HEK293 (cell line): ENCODE measurements around the gene BRD1.

ENCODE experiments used
- EGR2 ChIP-seq: fragments of 450-650 bp; formaldehyde crosslinking; IDR thresholded peaks from 2 replicates; pipeline ENCODE4 v1.5.1; 2016; ENCODE audit warnings: low read depth, missing biosample characterization, missing genetic modification characterization
- GLI4 ChIP-seq: fragments of 450-650 bp; formaldehyde crosslinking; IDR thresholded peaks from 2 replicates; pipeline ENCODE4 v1.5.1; 2016; ENCODE audit warnings: missing biosample characterization, missing genetic modification characterization
- GLIS1 ChIP-seq: fragments of 450-650 bp; formaldehyde crosslinking; IDR thresholded peaks from 2 replicates; pipeline ENCODE4 v1.5.1; 2016; ENCODE audit warnings: missing biosample characterization, missing genetic modification characterization
- HOXD13 ChIP-seq: sonication (generic); formaldehyde crosslinking; IDR thresholded peaks from 2 replicates; pipeline ENCODE4 v1.8.0; 2022; ENCODE audit warnings: missing genetic modification reagents, borderline replicate concordance
- KLF1 ChIP-seq: fragments of 450-650 bp; formaldehyde crosslinking; IDR thresholded peaks from 2 replicates; pipeline ENCODE4 v1.5.1; 2016; ENCODE audit warnings: missing biosample characterization, missing genetic modification characterization
- KLF7 ChIP-seq: fragments of 450-650 bp; formaldehyde crosslinking; IDR thresholded peaks from 2 replicates; pipeline ENCODE4 v1.5.1; 2016; ENCODE audit warnings: missing biosample characterization, missing genetic modification characterization, borderline replicate concordance
- MYNN ChIP-seq: fragments of 450-650 bp; formaldehyde crosslinking; IDR thresholded peaks from 2 replicates; pipeline ENCODE4 v1.5.1; 2016; ENCODE audit warnings: missing biosample characterization, missing genetic modification characterization, borderline replicate concordance
- SCRT2 ChIP-seq: fragments of 450-650 bp; formaldehyde crosslinking; IDR thresholded peaks from 2 replicates; pipeline ENCODE4 v1.5.1; 2016; ENCODE audit warnings: missing biosample characterization, missing genetic modification characterization
- SETDB1 ChIP-seq: IDR thresholded peaks from one replicate; pipeline ENCODE4 v1.6.1; 2017; ENCODE audit warnings: mild to moderate bottlenecking, low read length, moderate library complexity, mixed read lengths; ENCODE audit not compliant: insufficient read length
- SP3 ChIP-seq: fragments of 450-650 bp; formaldehyde crosslinking; IDR thresholded peaks from 2 replicates; pipeline ENCODE4 v1.5.1; 2016; ENCODE audit warnings: missing biosample characterization, missing genetic modification characterization
- YY1 ChIP-seq: fragments of 450-650 bp; formaldehyde crosslinking; IDR thresholded peaks from 2 replicates; pipeline ENCODE4 v1.5.1; 2018; ENCODE audit warnings: missing biosample characterization, missing genetic modification characterization
- ZBTB21 ChIP-seq: fragments of 450-650 bp; formaldehyde crosslinking; IDR thresholded peaks from 2 replicates; pipeline ENCODE4 v1.5.1; 2017; ENCODE audit warnings: missing biosample characterization, missing genetic modification characterization
- ZNF10 ChIP-seq: fragments of 450-650 bp; formaldehyde crosslinking; IDR thresholded peaks from 2 replicates; pipeline ENCODE4 v1.5.1; 2017; ENCODE audit warnings: missing biosample characterization, missing genetic modification characterization
- ZNF112 ChIP-seq: fragments of 450-650 bp; formaldehyde crosslinking; IDR thresholded peaks from 2 replicates; pipeline ENCODE4 v1.5.0; 2017; ENCODE audit warnings: missing biosample characterization, missing genetic modification characterization
- ZNF140 ChIP-seq: fragments of 450-650 bp; formaldehyde crosslinking; IDR thresholded peaks from 2 replicates; pipeline ENCODE4 v1.5.1; 2016; ENCODE audit warnings: missing biosample characterization, missing genetic modification characterization
- ZNF157 ChIP-seq: fragments of 450-650 bp; formaldehyde crosslinking; IDR thresholded peaks from 2 replicates; pipeline ENCODE4 v1.5.1; 2016; ENCODE audit warnings: missing biosample characterization, missing genetic modification characterization
- ZNF16 ChIP-seq: fragments of 450-650 bp; formaldehyde crosslinking; IDR thresholded peaks from 2 replicates; pipeline ENCODE4 v1.5.1; 2016; ENCODE audit warnings: low read depth, missing biosample characterization, missing genetic modification characterization
- ZNF2 ChIP-seq: fragments of 450-650 bp; formaldehyde crosslinking; IDR thresholded peaks from 2 replicates; pipeline ENCODE4 v1.5.1; 2016; ENCODE audit warnings: missing biosample characterization, missing genetic modification characterization
- ZNF23 ChIP-seq: fragments of 450-650 bp; formaldehyde crosslinking; IDR thresholded peaks from 2 replicates; pipeline ENCODE4 v1.5.1; 2016; ENCODE audit warnings: missing biosample characterization, missing genetic modification characterization, borderline replicate concordance
- ZNF239 ChIP-seq: fragments of 450-650 bp; formaldehyde crosslinking; IDR thresholded peaks from 2 replicates; pipeline ENCODE4 v1.5.1; 2016; ENCODE audit warnings: missing biosample characterization, missing genetic modification characterization
- ZNF274 ChIP-seq, 2 experiments: fragments of 200-500 bp in 1 of 2; fragments of 450-650 bp in 1 of 2; sonication (Bioruptor generic) in 1 of 2; formaldehyde crosslinking in 1 of 2; IDR thresholded peaks; 2 replicates each; pipeline versions ENCODE4 v1.5.1 to v1.6.1; 2014 to 2016; ENCODE audit warnings: borderline replicate concordance in 1 of 2, inconsistent platforms in 1 of 2, low read length in 1 of 2, missing biosample characterization in 1 of 2, missing genetic modification characterization in 1 of 2
- ZNF354C ChIP-seq: fragments of 450-650 bp; formaldehyde crosslinking; IDR thresholded peaks from 2 replicates; pipeline ENCODE4 v1.5.1; 2016; ENCODE audit warnings: missing biosample characterization, missing genetic modification characterization, low read depth, borderline replicate concordance
- ZNF391 ChIP-seq: fragments of 450-650 bp; formaldehyde crosslinking; IDR thresholded peaks from 2 replicates; pipeline ENCODE4 v1.5.1; 2016; ENCODE audit warnings: low read depth, missing biosample characterization, missing genetic modification characterization, borderline replicate concordance
- ZNF426 ChIP-seq: fragments of 450-650 bp; formaldehyde crosslinking; IDR thresholded peaks from 2 replicates; pipeline ENCODE4 v1.5.1; 2017; ENCODE audit warnings: missing biosample characterization, missing genetic modification characterization, mild to moderate bottlenecking, inconsistent platforms, moderate library complexity
- ZNF433 ChIP-seq: fragments of 450-650 bp; formaldehyde crosslinking; IDR thresholded peaks from 2 replicates; pipeline ENCODE4 v1.5.1; 2016; ENCODE audit warnings: missing biosample characterization, missing genetic modification characterization, low read depth
- ZNF623 ChIP-seq: fragments of 450-650 bp; formaldehyde crosslinking; IDR thresholded peaks from 2 replicates; pipeline ENCODE4 v1.5.1; 2016; ENCODE audit warnings: missing biosample characterization, missing genetic modification characterization
- ZNF624 ChIP-seq: fragments of 450-650 bp; formaldehyde crosslinking; IDR thresholded peaks from 2 replicates; pipeline ENCODE4 v1.5.1; 2017; ENCODE audit warnings: missing biosample characterization, missing genetic modification characterization
- ZNF664 ChIP-seq: fragments of 450-650 bp; formaldehyde crosslinking; IDR thresholded peaks from 2 replicates; pipeline ENCODE4 v1.5.1; 2016; ENCODE audit warnings: missing biosample characterization, missing genetic modification characterization
- ZNF670 ChIP-seq: fragments of 450-650 bp; formaldehyde crosslinking; IDR thresholded peaks from 2 replicates; pipeline ENCODE4 v1.5.1; 2016; ENCODE audit warnings: missing biosample characterization, missing genetic modification characterization, low read depth
- ZNF701 ChIP-seq: fragments of 450-650 bp; formaldehyde crosslinking; IDR thresholded peaks from 2 replicates; pipeline ENCODE4 v1.5.1; 2016; ENCODE audit warnings: missing biosample characterization, missing genetic modification characterization
- ZNF76 ChIP-seq: fragments of 450-650 bp; formaldehyde crosslinking; IDR thresholded peaks from 2 replicates; pipeline ENCODE4; 2016; ENCODE audit warnings: low read depth, missing biosample characterization, missing genetic modification characterization, borderline replicate concordance
- ZNF768 ChIP-seq: fragments of 450-650 bp; formaldehyde crosslinking; IDR thresholded peaks from 2 replicates; pipeline ENCODE4 v1.5.1; 2018; ENCODE audit warnings: missing biosample characterization, mild to moderate bottlenecking, missing genetic modification characterization
- ZNF776 ChIP-seq: fragments of 450-650 bp; formaldehyde crosslinking; IDR thresholded peaks from 2 replicates; pipeline ENCODE4 v1.5.0; 2017; ENCODE audit warnings: missing biosample characterization, missing genetic modification characterization, borderline replicate concordance
- ZNF791 ChIP-seq: fragments of 450-650 bp; formaldehyde crosslinking; IDR thresholded peaks from 2 replicates; pipeline ENCODE4 v1.5.1; 2016; ENCODE audit warnings: missing biosample characterization, missing genetic modification characterization
- ZNF830 ChIP-seq: fragments of 450-650 bp; IDR thresholded peaks from 2 replicates; pipeline ENCODE4 v1.5.0; 2018; ENCODE audit warnings: missing biosample characterization, missing genetic modification characterization, low read depth, mild to moderate bottlenecking, moderate library complexity
- ZSCAN23 ChIP-seq: fragments of 450-650 bp; formaldehyde crosslinking; IDR thresholded peaks from 2 replicates; pipeline ENCODE4 v1.5.1; 2016; ENCODE audit warnings: missing biosample characterization, missing genetic modification characterization
- TF ChIP-seq, protein P1 (sequence below): fragments of 450-650 bp; formaldehyde crosslinking; optimal IDR thresholded peaks from 2 replicates; pipeline ENCODE3; 2016; ENCODE audit warnings: missing biosample characterization, mild to moderate bottlenecking, missing genetic modification characterization
- TF ChIP-seq, protein P2 (sequence below): fragments of 450-650 bp; formaldehyde crosslinking; IDR thresholded peaks from 2 replicates; pipeline ENCODE4 v1.5.1; 2017; ENCODE audit warnings: missing biosample characterization, missing genetic modification characterization
- TF ChIP-seq, protein P3 (sequence below): fragments of 450-650 bp; formaldehyde crosslinking; IDR thresholded peaks from 2 replicates; pipeline ENCODE4 v1.5.1; 2016; ENCODE audit warnings: missing biosample characterization, missing genetic modification characterization

The BRD1 gene

DNA sequence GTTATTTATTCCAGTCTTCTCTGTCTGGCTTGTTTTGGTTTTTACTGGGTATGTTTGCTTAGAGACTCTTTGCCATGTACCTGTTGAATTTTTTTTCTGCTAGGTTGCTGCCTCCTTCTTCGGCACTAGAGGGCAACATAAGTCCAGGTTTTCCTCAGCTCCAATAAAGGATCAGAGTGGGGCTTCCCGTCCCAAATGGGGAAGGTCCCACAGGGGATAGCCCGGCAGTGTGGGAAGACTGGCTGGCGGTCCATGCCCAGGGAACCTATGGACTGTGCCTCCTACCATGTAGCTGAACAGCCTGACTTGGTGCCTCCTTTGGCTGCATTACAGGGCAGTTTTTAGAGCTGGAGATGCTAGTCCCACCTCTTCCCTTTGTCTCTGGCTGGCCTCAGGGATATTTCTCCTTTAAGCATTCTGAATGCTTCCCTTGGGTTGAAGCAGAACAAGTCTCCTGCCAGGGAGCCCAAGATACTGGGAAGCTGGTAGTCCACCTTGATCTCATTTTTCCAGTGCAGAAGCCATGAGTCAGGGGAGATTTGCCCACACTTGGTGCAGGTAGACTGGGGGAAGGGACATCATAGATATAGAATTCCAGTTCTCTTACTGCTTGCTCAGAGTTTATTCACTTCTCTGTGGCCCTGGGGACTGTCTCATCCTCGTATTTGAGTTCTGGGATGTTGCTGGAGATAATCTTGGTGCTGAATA lies 60.2 kb downstream of the BRD1 start (continued):
- TF ChIP-seq ZNF140 (no peak), ZBTB21 (tag by site-specific recombination) (0 out of 2 replicates have a peak, but pooled peaks have one; percentile 19), ZNF391 (tag by site-specific recombination) (peak; percentile 41; the same call in 1 of the 2 replicates), ZNF670 (tag by site-specific recombination) (no peak), ZNF664 (tag by site-specific recombination) (no peak), ZNF16 (tag by site-specific recombination) (no peak), ZNF23 (tag by site-specific recombination) (no peak), ZNF791 (tag by site-specific recombination) (no peak), ZNF2 (tag by site-specific recombination) (peak; percentile 83), MYNN (tag by site-specific recombination) (no peak), GLI4 (tag by site-specific recombination) (no peak), ZNF239 (tag by site-specific recombination) (no peak), ZNF10 (tag by site-specific recombination) (no peak), SP3 (tag by site-specific recombination) (no peak), ZNF274 (IDR thresholded peaks at IDR 0.05; ENCODE audit: low read length) (no peak), ZNF274 (tag by site-specific recombination; IDR thresholded peaks at IDR 0.05; ENCODE audit: borderline replicate concordance) (no peak), SCRT2 (tag by site-specific recombination) (peak; percentile 99), ZNF701 (tag by site-specific recombination) (no peak), KLF7 (tag by site-specific recombination) (no peak), HOXD13 (no peak), ZSCAN23 (tag by site-specific recombination) (0 out of 2 replicates have a peak, but pooled peaks have one; percentile 55), ZNF426 (tag by site-specific recombination) (no peak), ZNF623 (tag by site-specific recombination) (0 out of 2 replicates have a peak, but pooled peaks have one; percentile 15), GLIS1 (tag by site-specific recombination) (no peak), ZNF433 (tag by site-specific recombination) (no peak), SETDB1 (peak; percentile 100), YY1 (tag by site-specific recombination) (no peak), ZNF157 (tag by site-specific recombination) (no peak), ZNF354C (no peak), ZNF112 (no peak), ZNF76 (tag by site-specific recombination) (peak; percentile 23; the same call in 1 of the 2 replicates), ZNF776 (tag by site-specific recombination) (no peak), ZNF624 (tag by site-specific recombination) (no peak), ZNF768 (tag by site-specific recombination) (peak; percentile 70), ZNF830 (tag by site-specific recombination) (no peak), KLF1 (tag by site-specific recombination) (no peak), EGR2 (tag by site-specific recombination) (no peak)
- TF ChIP-seq, protein P1, sequence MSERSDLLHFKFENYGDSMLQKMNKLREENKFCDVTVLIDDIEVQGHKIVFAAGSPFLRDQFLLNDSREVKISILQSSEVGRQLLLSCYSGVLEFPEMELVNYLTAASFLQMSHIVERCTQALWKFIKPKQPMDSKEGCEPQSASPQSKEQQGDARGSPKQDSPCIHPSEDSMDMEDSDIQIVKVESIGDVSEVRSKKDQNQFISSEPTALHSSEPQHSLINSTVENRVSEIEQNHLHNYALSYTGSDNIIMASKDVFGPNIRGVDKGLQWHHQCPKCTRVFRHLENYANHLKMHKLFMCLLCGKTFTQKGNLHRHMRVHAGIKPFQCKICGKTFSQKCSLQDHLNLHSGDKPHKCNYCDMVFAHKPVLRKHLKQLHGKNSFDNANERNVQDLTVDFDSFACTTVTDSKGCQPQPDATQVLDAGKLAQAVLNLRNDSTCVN (tag by site-specific recombination) = peak; percentile 20
- TF ChIP-seq, protein P2, sequence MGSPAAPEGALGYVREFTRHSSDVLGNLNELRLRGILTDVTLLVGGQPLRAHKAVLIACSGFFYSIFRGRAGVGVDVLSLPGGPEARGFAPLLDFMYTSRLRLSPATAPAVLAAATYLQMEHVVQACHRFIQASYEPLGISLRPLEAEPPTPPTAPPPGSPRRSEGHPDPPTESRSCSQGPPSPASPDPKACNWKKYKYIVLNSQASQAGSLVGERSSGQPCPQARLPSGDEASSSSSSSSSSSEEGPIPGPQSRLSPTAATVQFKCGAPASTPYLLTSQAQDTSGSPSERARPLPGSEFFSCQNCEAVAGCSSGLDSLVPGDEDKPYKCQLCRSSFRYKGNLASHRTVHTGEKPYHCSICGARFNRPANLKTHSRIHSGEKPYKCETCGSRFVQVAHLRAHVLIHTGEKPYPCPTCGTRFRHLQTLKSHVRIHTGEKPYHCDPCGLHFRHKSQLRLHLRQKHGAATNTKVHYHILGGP (tag by site-specific recombination) = no peak
- TF ChIP-seq, protein P3, sequence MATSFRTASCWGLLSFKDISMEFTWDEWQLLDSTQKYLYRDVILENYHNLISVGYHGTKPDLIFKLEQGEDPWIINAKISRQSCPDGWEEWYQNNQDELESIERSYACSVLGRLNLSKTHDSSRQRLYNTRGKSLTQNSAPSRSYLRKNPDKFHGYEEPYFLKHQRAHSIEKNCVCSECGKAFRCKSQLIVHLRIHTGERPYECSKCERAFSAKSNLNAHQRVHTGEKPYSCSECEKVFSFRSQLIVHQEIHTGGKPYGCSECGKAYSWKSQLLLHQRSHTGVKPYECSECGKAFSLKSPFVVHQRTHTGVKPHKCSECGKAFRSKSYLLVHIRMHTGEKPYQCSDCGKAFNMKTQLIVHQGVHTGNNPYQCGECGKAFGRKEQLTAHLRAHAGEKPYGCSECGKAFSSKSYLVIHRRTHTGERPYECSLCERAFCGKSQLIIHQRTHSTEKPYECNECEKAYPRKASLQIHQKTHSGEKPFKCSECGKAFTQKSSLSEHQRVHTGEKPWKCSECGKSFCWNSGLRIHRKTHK (tag by site-specific recombination) = no peak
